Esophagus squamous epithelium (tissue), 4 donors: Measurements from ENCODE around the gene DTWD2.

Experiments
- POLR2A ChIP-seq, 4 donors: fragments of 450-650 bp; IDR thresholded peaks; one replicate each; pipeline ENCODE4 v1.6.1; 2017; ENCODE audit warnings: antibody characterized with exemption in 4 of 4, mild to moderate bottlenecking in 4 of 4, moderate library complexity in 3 of 4
- TF ChIP-seq, protein P1 (sequence below), 6 experiments: fragments of 450-650 bp in 4 of 6; fragments of 200-600 bp in 2 of 6; sonication (generic) in 2 of 6; IDR thresholded peaks; one replicate each; pipeline ENCODE4 v1.5.1; 2016 to 2019; ENCODE audit warnings: antibody characterized with exemption in 6 of 6, mild to moderate bottlenecking in 4 of 6, moderate library complexity in 4 of 6

DNA sequence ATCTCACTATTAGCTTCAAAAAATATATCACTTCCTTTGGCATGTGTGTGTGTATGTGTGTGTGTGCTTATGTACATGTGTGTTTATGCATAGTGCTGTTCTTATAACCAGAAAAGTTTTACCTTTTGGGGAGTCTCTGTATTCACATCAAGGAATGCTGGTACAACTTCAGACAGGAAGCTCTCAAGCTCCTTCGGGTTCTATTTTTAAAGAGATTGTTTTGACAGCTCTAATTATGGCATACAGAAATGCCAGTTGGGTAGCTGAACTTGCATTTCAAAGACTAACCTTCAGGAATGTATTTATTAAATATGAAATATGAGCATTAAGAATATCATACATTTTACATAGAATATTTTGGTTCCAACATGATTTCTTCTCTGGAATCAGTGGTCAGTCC, 163.1 kb downstream of the DTWD2 start:
- TF ChIP-seq, protein P1, sequence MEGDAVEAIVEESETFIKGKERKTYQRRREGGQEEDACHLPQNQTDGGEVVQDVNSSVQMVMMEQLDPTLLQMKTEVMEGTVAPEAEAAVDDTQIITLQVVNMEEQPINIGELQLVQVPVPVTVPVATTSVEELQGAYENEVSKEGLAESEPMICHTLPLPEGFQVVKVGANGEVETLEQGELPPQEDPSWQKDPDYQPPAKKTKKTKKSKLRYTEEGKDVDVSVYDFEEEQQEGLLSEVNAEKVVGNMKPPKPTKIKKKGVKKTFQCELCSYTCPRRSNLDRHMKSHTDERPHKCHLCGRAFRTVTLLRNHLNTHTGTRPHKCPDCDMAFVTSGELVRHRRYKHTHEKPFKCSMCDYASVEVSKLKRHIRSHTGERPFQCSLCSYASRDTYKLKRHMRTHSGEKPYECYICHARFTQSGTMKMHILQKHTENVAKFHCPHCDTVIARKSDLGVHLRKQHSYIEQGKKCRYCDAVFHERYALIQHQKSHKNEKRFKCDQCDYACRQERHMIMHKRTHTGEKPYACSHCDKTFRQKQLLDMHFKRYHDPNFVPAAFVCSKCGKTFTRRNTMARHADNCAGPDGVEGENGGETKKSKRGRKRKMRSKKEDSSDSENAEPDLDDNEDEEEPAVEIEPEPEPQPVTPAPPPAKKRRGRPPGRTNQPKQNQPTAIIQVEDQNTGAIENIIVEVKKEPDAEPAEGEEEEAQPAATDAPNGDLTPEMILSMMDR (IDR thresholded peaks at IDR 0.05) = no peak
- no peak for TF ChIP-seq POLR2A (IDR thresholded peaks at IDR 0.05)
